B cell (primary cell): Measurements from ENCODE around the gene KLC4. TPM values are rescaled to one million over a fixed set of nuclear protein-coding genes. Genes with fewer than 3 reads are reported as not detected.

Experiments
- ATAC-seq: fragments of 200-7000 bp; cut with Tn5 transposase; one replicate; pipeline ENCODE4 v1.10.0; 2021; ENCODE audit warnings: low read depth, mild to moderate bottlenecking, moderate number of reproducible peaks, moderate library complexity
- CTCF ChIA-PET: fragments of 350-600 bp; sonication (Branson Sonifier 250); formaldehyde crosslinking; loops from one replicate; lab custom pipeline; 2021; ENCODE audit warnings: antibody characterized with exemption, inconsistent platforms; lab: Charles Lee
- POLR2A ChIA-PET: fragments of 350-600 bp; sonication (Branson Sonifier 250); formaldehyde crosslinking; loops from one replicate; lab custom pipeline; 2021; ENCODE audit warnings: antibody characterized with exemption; lab: Charles Lee
- DNase-seq: peaks from one replicate; pipeline ENCODE4 v3.0.0; 2013
- H2AFZ ChIP-seq: 2 replicates; pipeline ENCODE4 v1.6.1; 2012; ENCODE audit warnings: mild to moderate bottlenecking, low read depth, low read length; ENCODE audit not compliant: insufficient read depth, poor library complexity, severe bottlenecking
- H3K27ac ChIP-seq, 2 donors: 1 replicate in 1 of 2; 2 replicates in 1 of 2; pipeline ENCODE4 v1.5.1; 2012 to 2013; ENCODE audit warnings: low read length in 2 of 2, mild to moderate bottlenecking in 2 of 2, moderate library complexity in 1 of 2
- H3K27me3 ChIP-seq, 4 experiments: fragments of 200-600 bp in 1 of 4; sonication (generic) in 1 of 4; replicated peaks in 1 of 4; 1 replicate in 2 of 4; 2 replicates in 2 of 4; pipeline versions ENCODE4 v1.6.1 to v1.7.0; 2013 to 2016; ENCODE audit warnings: low read length in 3 of 4, mild to moderate bottlenecking in 2 of 4, mixed read lengths in 1 of 4, moderate library complexity in 1 of 4; ENCODE audit not compliant: insufficient read depth in 4 of 4, control insufficient read depth in 3 of 4; ENCODE audit errors: control extremely low read depth in 1 of 4
- H3K36me3 ChIP-seq, 2 experiments: replicated peaks in 1 of 2; 1 replicate in 1 of 2; 2 replicates in 1 of 2; pipeline versions ENCODE4 v1.6.1 to v1.7.1; 2013; ENCODE audit warnings: low read length in 1 of 2; ENCODE audit not compliant: insufficient read depth in 2 of 2, control insufficient read depth in 1 of 2; ENCODE audit errors: control extremely low read depth in 1 of 2, extremely low read depth in 1 of 2
- H3K4me1 ChIP-seq, 2 donors: fragments of 200-600 bp in 1 of 2; sonication (generic) in 1 of 2; 1 replicate in 1 of 2; 2 replicates in 1 of 2; pipeline versions ENCODE4 v1.5.1 to v1.6.1; 2013 to 2017; ENCODE audit warnings: low read length in 2 of 2; ENCODE audit not compliant: control insufficient read depth in 2 of 2, insufficient read depth in 2 of 2
- H3K4me2 ChIP-seq: replicated peaks from 2 replicates; pipeline ENCODE3; 2012; ENCODE audit warnings: mild to moderate bottlenecking, low read depth, low read length; ENCODE audit not compliant: poor library complexity, severe bottlenecking
- H3K4me3 ChIP-seq, 5 experiments: fragments of 200-600 bp in 1 of 5; sonication (generic) in 1 of 5; 1 replicate in 3 of 5; 2 replicates in 2 of 5; pipeline versions ENCODE4 v1.5.1 to v1.7.0; 2011 to 2016; ENCODE audit warnings: low read length in 4 of 5, mild to moderate bottlenecking in 4 of 5, low read depth in 2 of 5, control low read depth in 1 of 5, moderate library complexity in 1 of 5; ENCODE audit not compliant: insufficient read depth in 1 of 5; ENCODE audit errors: control extremely low read depth in 1 of 5, extremely low read depth in 1 of 5
- H3K79me2 ChIP-seq: fragments of 200-600 bp; sonication (generic); one replicate; pipeline ENCODE4 v1.6.0; 2016; ENCODE audit warnings: low read length; ENCODE audit not compliant: control insufficient read depth, insufficient read depth
- H3K9ac ChIP-seq: fragments of 200-600 bp; sonication (generic); 2 replicates; pipeline ENCODE4 v1.6.1; 2017; ENCODE audit warnings: mild to moderate bottlenecking, low read length, moderate library complexity
- H3K9me3 ChIP-seq, 3 donors: one replicate each; pipeline versions ENCODE4 v1.6.1 to v1.7.1; 2013; ENCODE audit warnings: low read length in 2 of 3; ENCODE audit not compliant: control insufficient read depth in 2 of 3, insufficient read depth in 1 of 3; ENCODE audit errors: control extremely low read depth in 1 of 3
- H4K20me1 ChIP-seq: 2 replicates; pipeline ENCODE4 v1.6.0; 2012; ENCODE audit warnings: mild to moderate bottlenecking, low read length; ENCODE audit not compliant: insufficient read depth, control insufficient read depth, poor library complexity, severe bottlenecking
- H3K27ac Mint-ChIP-seq: one replicate; pipeline ENCODE4 v1.8.0; 2021; ENCODE audit warnings: mixed read lengths
- H3K27me3 Mint-ChIP-seq: one replicate; pipeline ENCODE4 v1.8.0; 2021; ENCODE audit warnings: mixed read lengths
- H3K4me1 Mint-ChIP-seq: one replicate; pipeline ENCODE4 v1.8.0; 2021; ENCODE audit warnings: mixed read lengths
- H3K4me3 Mint-ChIP-seq: one replicate; pipeline ENCODE4 v1.8.0; 2021; ENCODE audit warnings: mixed read lengths
- H3K9me3 Mint-ChIP-seq: one replicate; pipeline ENCODE4 v1.8.0; 2022; ENCODE audit warnings: mixed read lengths; ENCODE audit not compliant: insufficient read depth
- CTCF ChIP-seq: fragments of 200-600 bp; IDR thresholded peaks from one replicate; pipeline ENCODE4 v1.8.0; 2022; ENCODE audit warnings: antibody characterized with exemption, mild to moderate bottlenecking
- EZH2 ChIP-seq: IDR thresholded peaks from 2 replicates; pipeline ENCODE4 v1.6.1; 2012; ENCODE audit warnings: borderline replicate concordance, low read depth, mild to moderate bottlenecking, moderate library complexity, low read length; ENCODE audit not compliant: insufficient read depth, poor library complexity, severe bottlenecking
- WGBS: methylation state at CpG from one replicate; pipeline ENCODE4 v1.1.5; 2013; ENCODE audit warnings: missing lambda C conversion rate; ENCODE audit not compliant: insufficient coverage; 5-methylcytosine and 5-hydroxymethylcytosine counted together
- intact Hi-C: fragments of 100-400 bp; cut with micrococcal nuclease; formaldehyde crosslinking; loops from one replicate; pipeline ENCODE4 v1.10.0; 2022
- polyA plus RNA-seq: library from polyadenylated mRNA; depleted of rRNA; stranded (reverse); fragments of >200 nt; gene quantifications from 2 replicates; pipeline ENCODE4 v1.2.3, GENCODE V29; 2012
- total RNA-seq, 2 donors: library from RNA; stranded (reverse); fragments of 120-200 nt in 1 of 2; gene quantifications; 1 replicate in 1 of 2; 2 replicates in 1 of 2; pipeline versions ENCODE4 v1.2.3 to v1.2.4, GENCODE V29; 2013 to 2022

The KLC4 gene
- total and polyA plus RNA-seq, 2 donors (not counting 1 experiment from before 2014, with no cell fraction given), result 30.6 to 52.7 TPM

GRCh38 chr6:43014434-43014909, 45.0 kb upstream of the KLC4 start:
- 1% methylated on average over 7 of the region's 7 CpGs for WGBS
- Histone ChIP-seq H3K4me2 (peak overlapping the region; percentile 89), H3K4me3 (peak overlapping the region; percentile 61 to 79 (median 70)), H3K9ac (peak overlapping the region; percentile 73), H2AFZ (peak overlapping the region; percentile 91), H3K79me2 (peaks cover 58% of the 10 kb centered on the region), H3K27me3 (no peaks in the 10 kb centered on the region), H3K36me3 (peaks cover 2 to 44% of the 10 kb centered on the region in 2 experiments), H3K27ac (peak overlapping the region in 1 of 2 donors; percentile 69), H3K9me3 (no peaks in the 10 kb centered on the region), H3K4me1 (peaks cover 20 to 22% of the 10 kb centered on the region in 2 donors), H4K20me1 (peaks cover 40% of the 10 kb centered on the region)
- CTCF ChIA-PET, result interaction anchor here (1.0 to 1.9 kb wide), 8 partner anchors 30 to 467 kb away, joined by 3 to 6 read pairs (median 5); partner anchors contain the start of genes CNPY3, CUL7, PPP2R5D and UBR2
- Mint-ChIP-seq H3K4me3 (peak overlapping the region; percentile 91), H3K4me1 (peaks cover 50% of the 10 kb centered on the region), H3K9me3 (no peaks in the 10 kb centered on the region), H3K27ac (peak overlapping the region; percentile 96), H3K27me3 (no peaks in the 10 kb centered on the region)
- ATAC-seq, result no peak
- intact Hi-C loops, result loop anchor here (1.0 to 5.0 kb wide), 8 partner anchors 30 to 614 kb away; partner anchors contain the start of genes ABCC10, CNPY3, CUL7 and GTPBP2
- TF ChIP-seq CTCF, result no peak
- TF ChIP-seq EZH2, result no peak
- POLR2A ChIA-PET, result interaction anchor here (0.5 to 2.5 kb wide), 14 partner anchors 10 to 1096 kb away, joined by 3 to 22 read pairs (median 5); partner anchors contain the start of genes CNPY3, CUL7, KLC4 and MRPL2
- DNase-seq, result no peak

DNA sequence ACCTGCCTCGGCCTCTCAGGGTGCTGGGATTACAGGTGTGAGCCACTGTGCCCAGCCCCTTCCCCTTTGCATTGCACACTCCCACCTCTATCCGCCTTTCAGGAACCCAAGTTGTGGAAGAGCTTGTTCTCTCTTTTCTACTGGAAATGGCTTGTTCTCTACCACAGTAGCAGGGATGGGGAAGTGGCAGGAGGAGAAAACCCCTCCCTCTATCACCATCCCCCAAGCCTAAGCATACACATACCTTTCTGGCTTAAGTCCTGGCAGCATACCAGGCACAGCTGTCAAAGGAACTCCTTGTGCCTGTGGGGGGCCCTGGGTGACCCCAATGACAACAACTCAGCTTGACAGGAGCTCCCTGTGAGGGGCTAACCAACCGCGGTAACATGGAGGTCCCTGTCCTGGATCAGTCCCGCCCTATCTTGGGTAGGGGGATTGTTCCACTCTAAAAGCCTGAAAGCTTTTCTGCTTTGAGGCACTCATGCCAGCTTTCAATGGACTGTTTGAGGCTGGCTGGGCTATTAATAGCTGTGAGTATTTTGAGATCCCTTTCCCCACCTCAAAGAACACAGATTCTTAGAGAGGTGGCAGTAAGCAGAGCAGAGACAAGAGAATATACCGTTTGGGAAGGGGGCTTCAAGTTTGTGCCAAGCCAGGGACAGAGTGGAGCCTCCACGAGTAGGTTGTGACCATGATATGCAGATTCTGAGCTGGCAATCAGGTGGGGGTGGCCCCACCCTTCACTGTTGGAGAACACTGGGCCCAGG, 43.1 kb upstream of the KLC4 start:
- Histone ChIP-seq H3K27me3 (no peaks in the 10 kb centered on the region), H3K4me2 (no peak overlapping the region), H3K9ac (no peak overlapping the region), H3K27ac (no peak overlapping the region), H3K79me2 (peaks cover 55% of the 10 kb centered on the region), H3K9me3 (no peaks in the 10 kb centered on the region), H3K4me3 (no peak overlapping the region), H3K36me3 (peaks cover 3 to 40% of the 10 kb centered on the region in 2 experiments), H4K20me1 (peaks cover 40% of the 10 kb centered on the region), H2AFZ (no peak overlapping the region), H3K4me1 (peaks cover 23 to 30% of the 10 kb centered on the region in 2 donors)
- no peak for DNase-seq
- intact Hi-C loops, result no loop called here
- Mint-ChIP-seq H3K4me3 (peak overlapping the region; percentile 46), H3K4me1 (peaks cover 54% of the 10 kb centered on the region), H3K27ac (no peak overlapping the region), H3K27me3 (no peaks in the 10 kb centered on the region), H3K9me3 (no peaks in the 10 kb centered on the region)
- WGBS, result 81% methylated on average over 5 of the region's 7 CpGs
- ChIA-PET CTCF (no interaction called here), POLR2A (interaction anchor here (0.6 kb wide), 1 partner anchor 38 kb away, joined by 3 read pairs; no protein-coding TSS in a partner anchor)
- TF ChIP-seq CTCF, result no peak
- TF ChIP-seq EZH2, result no peak
- no peak for ATAC-seq
